ENCODE measurements around the gene TOLLIP.

GRCh38 chr11:1276866-1277615 lies 32.4 kb downstream of the TOLLIP start:
- TF ChIP-seq POLR2AphosphoS5 (IDR thresholded peaks at IDR 0.05; ENCODE audit: borderline replicate concordance, low read depth, low read length) = no peak
- TF ChIP-seq EZH2 (IDR thresholded peaks at IDR 0.05) = no peak
- no peak for TF ChIP-seq FOXP2 (optimal IDR thresholded peaks at IDR 0.05; ENCODE audit: control extremely low read depth, extremely low read length, insufficient read depth)
